Keratinocyte (primary cell): ENCODE measurements around the gene USP9X.

ENCODE experiments used
- CTCF ChIP-seq, 3 experiments: IDR thresholded peaks in 1 of 3; conservative IDR thresholded peaks in 1 of 3; optimal IDR thresholded peaks in 1 of 3; 2 replicates in 2 of 3; 3 replicates in 1 of 3; pipeline versions ENCODE3 to v1.5.1; 2011; ENCODE audit warnings: low read length in 3 of 3, mild to moderate bottlenecking in 3 of 3, moderate library complexity in 2 of 3, control low read depth in 1 of 3, inconsistent platforms in 1 of 3; ENCODE audit not compliant: insufficient read depth in 2 of 3; ENCODE audit errors: extremely low read depth in 1 of 3
- EZH2 ChIP-seq: IDR thresholded peaks from one replicate; pipeline ENCODE4 v1.6.1; 2012; ENCODE audit warnings: inconsistent platforms, mild to moderate bottlenecking, low read length, moderate library complexity

- TF ChIP-seq CTCF (optimal IDR thresholded peaks at IDR 0.05 in 1 of 3, IDR thresholded peaks at IDR 0.05 in 1 of 3, conservative IDR thresholded peaks at IDR 0.05 in 1 of 3; ENCODE audit: extremely low read depth in 1 of 3, insufficient read depth in 2 of 3, low read length in 3 of 3) (no peak), EZH2 (no peak)
Measured at GRCh38 chrX:41095908-41096307, 10.7 kb downstream of the USP9X start.
